Psoas muscle (tissue), 8 donors: ENCODE results near the gene SOCS1. TPM values are rescaled to one million over a fixed set of nuclear protein-coding genes. Genes with fewer than 3 reads are reported as not detected.
A peak's percentile ranks its signal among the peaks of the same experiment; 100 is the strongest.

Source experiments
- ATAC-seq, 4 donors: fragments of 200-7000 bp; cut with Tn5 transposase; one replicate each; pipeline ENCODE4 v1.9.1; 2020; ENCODE audit warnings: moderate library complexity in 3 of 4, mild to moderate bottlenecking in 2 of 4
- DNase-seq, 2 donors: peaks; one replicate each; pipeline ENCODE4 v3.0.0-alpha.2; 2020
- H3K27ac ChIP-seq: fragments of 200-600 bp; one replicate; pipeline ENCODE4 v1.8.0; 2022
- H3K27me3 ChIP-seq, 3 donors: fragments of 200-600 bp in 1 of 3; one replicate each; pipeline versions ENCODE4 v1.6.1 to v1.8.0; 2013 to 2022; ENCODE audit warnings: low read length in 2 of 3, mild to moderate bottlenecking in 2 of 3, moderate library complexity in 1 of 3; ENCODE audit not compliant: insufficient read depth in 3 of 3
- H3K36me3 ChIP-seq, 2 donors: fragments of 200-600 bp in 1 of 2; one replicate each; pipeline versions ENCODE4 v1.6.1 to v1.8.0; 2013 to 2022; ENCODE audit warnings: low read depth in 1 of 2, mild to moderate bottlenecking in 1 of 2, moderate library complexity in 1 of 2; ENCODE audit not compliant: insufficient read depth in 1 of 2
- H3K4me1 ChIP-seq: fragments of 200-600 bp; one replicate; pipeline ENCODE4 v1.8.0; 2022
- H3K4me3 ChIP-seq: fragments of 200-600 bp; one replicate; pipeline ENCODE4 v1.8.0; 2022; ENCODE audit warnings: mild to moderate bottlenecking
- H3K9me3 ChIP-seq: fragments of 200-600 bp; one replicate; pipeline ENCODE4 v1.8.0; 2022
- CTCF ChIP-seq: fragments of 200-600 bp; IDR thresholded peaks from one replicate; pipeline ENCODE4 v1.8.0; 2022; ENCODE audit warnings: antibody characterized with exemption
- WGBS, 3 donors: extraction: QIAGEN DNeasy Blood & Tissue Kit; methylation state at CpG; one replicate each; pipeline versions ENCODE4 v1.1.6 to v1.1.7; 2013; 5-methylcytosine and 5-hydroxymethylcytosine counted together
- intact Hi-C, 2 donors: fragments of 100-400 bp; cut with DNase I; formaldehyde crosslinking; loops; one replicate each; pipeline versions ENCODE4 v1.11.0 to v1.14.2; 2022
- polyA plus RNA-seq, 3 donors: library from polyadenylated mRNA; stranded (reverse); fragments of 200-250 nt; gene quantifications; one replicate each; pipeline ENCODE4 v1.2.3, GENCODE V29; 2013
- total RNA-seq, 4 donors: library from RNA; stranded (reverse); fragmentation: NEBNext Ultra II Directional in 2 of 4; extraction: Animal tissue kit (Norgen Biotek cat#: 25700) in 2 of 4; gene quantifications; one replicate each; pipeline versions ENCODE4 v1.2.1 to v1.2.4, GENCODE V29; 2021 to 2023
- donor health status: healthy with polysubstance abuse.
- donor health status: DM: no; HTN: no; CAD: no; lungs with moderate emphysema.
- donor health status: Bipolar disorder and iron deficiency.
- donor health status: healthy.
- donor health status: DM: yes; HTN: yes; CAD: no.
- donor health status: DM: no; HTN: no; CAD: no.
- donor health status: DM: no; HTN: no; CAD: no.
- donor health status: DM: yes; HTN: yes; CAD: no.

The SOCS1 gene
- total and polyA plus RNA-seq, 7 donors, result 0.44 to 12.6 (median 2.1) TPM

GRCh38 chr16:11253995-11254912 lies 1.8 kb downstream of the SOCS1 start:
- Histone ChIP-seq H3K27ac (no peak overlapping the region), H3K4me1 (peaks cover 13% of the 10 kb centered on the region), H3K4me3 (peak overlapping the region; percentile 96), H3K9me3 (no peaks in the 10 kb centered on the region), H3K27me3 (no peaks in the 10 kb centered on the region), H3K36me3 (no peaks in the 10 kb centered on the region)
- ATAC-seq (no peak), DNase-seq (no peak)
- WGBS, 3 donors, result 60 to 69% (median 66%) methylated on average over 28 to 29 of the region's 29 CpGs
- no peak for TF ChIP-seq CTCF
- intact Hi-C loops, result no loop called here

DNA sequence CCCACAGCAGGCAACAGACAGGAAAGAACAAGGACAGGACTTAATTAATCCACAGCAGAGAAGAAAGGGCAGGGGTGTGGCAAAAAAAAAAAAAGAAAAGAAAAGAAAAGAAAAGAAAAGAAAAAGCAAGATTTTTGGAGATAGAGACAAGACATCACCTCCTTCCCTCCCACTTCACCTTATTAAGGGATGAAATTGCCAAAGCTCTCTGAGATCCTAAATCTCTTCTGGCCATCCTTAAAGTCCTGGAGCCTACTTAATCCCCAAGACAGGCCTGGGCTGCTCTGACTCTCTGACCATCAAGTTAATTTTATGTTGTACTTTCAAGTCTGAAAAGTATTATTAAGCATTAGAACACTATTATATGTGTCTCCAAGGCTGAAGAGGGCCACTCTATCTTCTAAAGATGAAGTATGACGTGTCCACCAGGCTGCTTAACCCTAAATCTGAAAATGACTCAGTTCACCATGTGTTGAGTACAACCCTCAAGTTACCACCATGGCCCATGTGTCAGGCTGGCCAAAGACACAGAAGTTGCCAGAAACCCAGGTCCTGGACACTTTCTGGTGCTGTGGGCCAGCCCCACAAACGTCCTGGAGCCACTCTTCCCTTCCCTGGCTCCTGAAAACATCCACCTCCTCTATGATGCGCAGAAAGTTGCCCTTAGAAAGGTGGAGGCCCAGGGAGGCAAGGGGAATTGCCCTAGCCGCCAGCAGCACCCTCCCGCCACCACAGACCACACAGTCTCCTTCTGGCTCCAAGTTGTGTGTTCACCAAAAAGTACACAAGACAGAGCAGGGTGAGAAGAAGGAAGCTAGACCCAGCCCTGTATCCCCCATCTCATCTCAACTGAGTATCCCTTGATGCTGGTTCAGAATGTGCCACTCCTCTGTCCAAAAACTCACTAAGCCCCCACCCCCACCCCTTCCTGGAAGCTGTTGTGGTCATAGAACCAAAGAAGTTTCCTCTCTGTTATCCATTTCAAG lies 2.7 kb downstream of the SOCS1 start:
- Histone ChIP-seq H3K9me3 (no peaks in the 10 kb centered on the region), H3K36me3 (no peaks in the 10 kb centered on the region), H3K27me3 (no peaks in the 10 kb centered on the region), H3K27ac (no peak overlapping the region), H3K4me1 (peaks cover 7% of the 10 kb centered on the region), H3K4me3 (peak overlapping the region; percentile 96)
- WGBS, 3 donors, result 84 to 86% (median 85%) methylated on average over 5 of the region's 5 CpGs
- ATAC-seq (no peak), DNase-seq (no peak)
- no peak for TF ChIP-seq CTCF
- intact Hi-C loops, result no loop called here

DNA sequence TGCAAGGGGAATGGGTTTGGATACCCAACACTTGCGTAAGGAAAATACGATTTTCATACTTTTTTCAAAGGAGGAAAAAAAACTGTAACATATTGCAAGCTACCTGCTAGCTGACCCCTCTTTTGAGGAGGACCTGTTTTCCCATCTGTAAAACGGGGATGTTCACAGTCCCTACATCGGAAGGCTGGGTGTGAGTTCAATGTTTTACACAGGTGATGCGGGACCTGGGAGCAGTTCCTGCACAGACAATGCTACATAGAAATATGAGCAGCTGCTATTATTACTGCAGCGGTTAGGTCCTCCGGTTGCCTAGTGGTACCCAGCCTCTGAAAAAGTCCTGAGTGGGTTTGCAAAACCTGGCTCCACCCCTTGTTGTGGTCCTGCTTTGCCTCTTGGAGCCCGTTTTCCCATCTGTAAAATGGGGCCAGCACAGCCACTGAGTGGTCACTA lies 3.5 kb downstream of the SOCS1 start:
- ATAC-seq (no peak), DNase-seq (no peak)
- no peaks in the 10 kb centered on the region for H3K9me3 ChIP-seq
- TF ChIP-seq CTCF, result no peak
- intact Hi-C loops, result no loop called here
- no peaks in the 10 kb centered on the region for H3K36me3 ChIP-seq
- whole genome bisulfite sequencing, 3 donors, result 90 to 94% (median 93%) methylated on average over 8 of the region's 8 CpGs
- no peaks in the 10 kb centered on the region for H3K27me3 ChIP-seq
- no peak overlapping the region for H3K4me3 ChIP-seq
- H3K4me1 ChIP-seq, result peaks cover 7% of the 10 kb centered on the region
- no peak overlapping the region for H3K27ac ChIP-seq

DNA sequence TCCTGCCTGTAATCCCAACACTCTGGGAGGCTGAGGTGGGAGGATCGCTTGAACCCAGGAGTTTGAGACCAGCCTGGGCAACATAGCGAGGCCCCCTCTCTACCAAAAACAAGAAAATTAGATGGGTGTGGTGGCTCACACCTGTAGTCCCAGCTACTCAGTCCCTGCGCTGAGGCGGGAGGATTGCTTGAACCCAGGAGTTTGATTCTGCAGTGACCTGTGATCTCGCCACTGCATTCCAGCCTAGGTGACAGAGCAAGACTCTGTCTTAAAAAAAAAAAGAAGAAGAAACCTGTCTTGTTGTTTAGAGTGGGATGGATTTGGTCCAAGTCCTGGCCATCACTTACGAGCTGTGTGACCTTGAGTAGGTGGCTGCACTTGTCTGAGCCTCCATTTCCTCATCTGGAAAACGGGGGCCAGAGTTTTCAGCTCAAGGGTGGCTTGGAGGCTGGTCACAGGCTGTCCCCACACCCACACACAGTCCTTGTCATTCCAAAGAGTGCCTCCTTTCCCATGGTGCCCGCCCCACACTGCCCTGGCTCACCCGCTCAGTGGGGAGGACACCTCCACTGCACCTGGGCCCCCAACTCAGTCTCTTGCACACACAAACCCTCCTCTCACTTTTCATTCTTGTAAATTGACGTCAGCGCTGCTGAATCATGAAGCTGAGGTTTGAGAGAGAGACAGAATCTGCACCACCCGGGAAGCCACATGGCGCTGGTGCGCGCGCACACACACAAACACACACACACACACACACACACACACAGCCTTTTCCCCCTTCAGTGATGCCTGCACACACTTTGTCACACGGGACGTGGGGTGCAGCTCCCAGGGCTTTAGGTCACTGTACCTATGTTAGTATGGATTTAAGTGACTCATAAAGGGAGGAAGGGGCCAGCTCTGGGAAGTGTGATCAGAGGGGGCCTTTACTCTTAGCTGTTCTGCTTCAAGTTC lies 4.2 kb downstream of the SOCS1 start:
- WGBS, 3 donors, result 85 to 88% (median 86%) methylated on average over 18 of the region's 18 CpGs
- H3K27ac ChIP-seq, result no peak overlapping the region
- no peak overlapping the region for H3K4me3 ChIP-seq
- no peaks in the 10 kb centered on the region for H3K27me3 ChIP-seq
- ATAC-seq (no peak), DNase-seq (no peak)
- H3K36me3 ChIP-seq, result no peaks in the 10 kb centered on the region
- intact Hi-C loops, result no loop called here
- no peak for TF ChIP-seq CTCF
- no peaks in the 10 kb centered on the region for H3K9me3 ChIP-seq
- H3K4me1 ChIP-seq, result peaks cover 2% of the 10 kb centered on the region
